K562 (cell line): ENCODE measurements around the gene TLNRD1. TPM values are rescaled to one million over a fixed set of nuclear protein-coding genes. Genes with fewer than 3 reads are reported as not detected.

ENCODE experiments used
- ARNT ChIP-seq, 2 experiments: fragments of 450-650 bp; IDR thresholded peaks; 2 replicates each; pipeline ENCODE4 v1.6.1; 2016; ENCODE audit warnings: mild to moderate bottlenecking in 1 of 2
- BRD4 ChIP-seq: fragments of 200-600 bp; sonication (generic); IDR thresholded peaks from 2 replicates; pipeline ENCODE4 v1.6.1; 2017; ENCODE audit warnings: inconsistent platforms
- CBFA2T3 ChIP-seq: fragments of 450-650 bp; IDR thresholded peaks from 2 replicates; pipeline ENCODE4 v1.6.1; 2017
- CHD4 ChIP-seq: fragments of 200-600 bp; sonication (generic); IDR thresholded peaks from 3 replicates; pipeline ENCODE4 v1.6.1; 2012; ENCODE audit warnings: low read depth, mild to moderate bottlenecking, mixed read lengths, low read length, inconsistent platforms; ENCODE audit not compliant: insufficient read depth, insufficient replicate concordance, poor library complexity, severe bottlenecking
- COPS2 ChIP-seq: fragments of 450-650 bp; conservative IDR thresholded peaks from 2 replicates; pipeline ENCODE4 v1.6.1; 2016; ENCODE audit warnings: mild to moderate bottlenecking, moderate library complexity
- CUX1 ChIP-seq: fragments of 200-800 bp; sonication (Bioruptor generic); IDR thresholded peaks from 2 replicates; pipeline ENCODE4 v1.6.1; 2016; ENCODE audit warnings: missing genetic modification characterization, missing compliant biosample characterization
- ELF1 ChIP-seq: fragments of 200-800 bp; sonication (Bioruptor generic); IDR thresholded peaks from 2 replicates; pipeline ENCODE4 v1.6.1; 2016; ENCODE audit warnings: missing genetic modification characterization, missing compliant biosample characterization
- MED1 ChIP-seq: sonication (generic); formaldehyde crosslinking; IDR thresholded peaks from 2 replicates; pipeline ENCODE4 v1.8.1; 2023; ENCODE audit warnings: missing genetic modification reagents, borderline replicate concordance
- MXD1 ChIP-seq: fragments of 250-450 bp; sonication (Bioruptor Pico); IDR thresholded peaks from 2 replicates; pipeline ENCODE4 v1.8.0; 2021; ENCODE audit warnings: borderline replicate concordance, mild to moderate bottlenecking, moderate library complexity; ENCODE audit not compliant: poor library complexity, severe bottlenecking
- RAD51 ChIP-seq: fragments of 450-650 bp; IDR thresholded peaks from 2 replicates; pipeline ENCODE4 v1.7.1; 2016; ENCODE audit warnings: low read depth, mild to moderate bottlenecking, borderline replicate concordance
- SPI1 ChIP-seq: IDR thresholded peaks from 2 replicates; pipeline ENCODE4 v1.6.1; 2011; ENCODE audit warnings: low read depth, low read length, control low read depth, borderline replicate concordance
- TOE1 ChIP-seq, 2 experiments: fragments of 450-650 bp in 1 of 2; sonication (generic) in 1 of 2; formaldehyde crosslinking in 1 of 2; IDR thresholded peaks; 2 replicates each; pipeline versions ENCODE4 v1.7.1 to v1.8.0; 2016 to 2022; ENCODE audit warnings: borderline replicate concordance in 2 of 2, mild to moderate bottlenecking in 2 of 2, antibody characterized with exemption in 1 of 2, inconsistent platforms in 1 of 2, low read depth in 1 of 2, missing genetic modification reagents in 1 of 2, moderate library complexity in 1 of 2
- USF2 ChIP-seq: sonication (generic); formaldehyde crosslinking; IDR thresholded peaks from 2 replicates; pipeline ENCODE4 v1.5.0; 2020; ENCODE audit warnings: missing genetic modification reagents
- ZFP36 ChIP-seq: fragments of 150-350 bp; IDR thresholded peaks from 2 replicates; pipeline ENCODE4 v1.6.1; 2018; ENCODE audit warnings: low read length, low read depth; ENCODE audit not compliant: partially characterized antibody
- ZNF707 ChIP-seq: fragments of 250-450 bp; sonication (Bioruptor Pico); conservative IDR thresholded peaks from 2 replicates; pipeline ENCODE4 v1.8.0; 2022; ENCODE audit warnings: inconsistent platforms, mild to moderate bottlenecking, moderate library complexity
- polyA plus RNA-seq, 8 experiments: library from polyadenylated mRNA; depleted of rRNA in 4 of 8; stranded (reverse) in 5 of 8; unstranded in 3 of 8; fragments of >200 nt; fragmentation: Nextera tagmentation in 2 of 8; fragmentation: Illumina TruSeq in 1 of 8; extraction: Ambion mirVana in 2 of 8; extraction: Trizol in 1 of 8; gene quantifications; 2 replicates each; pipeline versions ENCODE4 v1.2.1 to v1.2.3, GENCODE V29; 2011 to 2014; ENCODE audit warnings: inconsistent platforms in 1 of 8, missing spikeins in 1 of 8
- total RNA-seq, 7 experiments: library from RNA; depleted of rRNA in 6 of 7; stranded (reverse); fragments of >200 nt in 6 of 7; fragmentation: Illumina TruSeq in 2 of 7; extraction: Trizol in 2 of 7; gene quantifications; 2 replicates each; pipeline versions ENCODE4 v1.2.1 to v1.2.3, GENCODE V29; 2011 to 2021; ENCODE audit warnings: low replicate concordance in 1 of 7
- TF ChIP-seq, protein P1 (sequence below): fragments of 250-450 bp; sonication (Bioruptor Pico); IDR thresholded peaks from 2 replicates; pipeline ENCODE4 v1.8.0; 2021; ENCODE audit warnings: mild to moderate bottlenecking, moderate library complexity

TLNRD1 gene
- total and polyA plus RNA-seq, 9 of the 15 experiments (the other 6 are each of a cell fraction or from before 2014, with no cell fraction given): 1.1 to 33.1 (median 5.7) TPM

GRCh38 chr15:80989518-80990478 lies 10.9 kb upstream of the TLNRD1 start, which contains the start of gene MESD (continued):
- TF ChIP-seq TOE1 (IDR thresholded peaks at IDR 0.05; ENCODE audit: borderline replicate concordance) (no peak), TOE1 (CRISPR knock-in tag; IDR thresholded peaks at IDR 0.05; ENCODE audit: borderline replicate concordance, low read depth) (no peak), MED1 (CRISPR knock-in tag) (no peak), MXD1 (CRISPR knock-in tag) (no peak), COPS2 (no peak), ZFP36 (no peak), ELF1 (tag) (no peak), USF2 (CRISPR knock-in tag) (no peak), SPI1 (no peak), ZNF707 (CRISPR knock-in tag) (no peak), CBFA2T3 (no peak), ARNT (IDR thresholded peaks at IDR 0.05) (peak in 1 of 2 experiments; percentile 86; a peak in 2 of 4 replicates), RAD51 (no peak), BRD4 (no peak), CUX1 (CRISPR knock-in tag) (no peak), CHD4 (no peak)
- TF ChIP-seq, protein P1, sequence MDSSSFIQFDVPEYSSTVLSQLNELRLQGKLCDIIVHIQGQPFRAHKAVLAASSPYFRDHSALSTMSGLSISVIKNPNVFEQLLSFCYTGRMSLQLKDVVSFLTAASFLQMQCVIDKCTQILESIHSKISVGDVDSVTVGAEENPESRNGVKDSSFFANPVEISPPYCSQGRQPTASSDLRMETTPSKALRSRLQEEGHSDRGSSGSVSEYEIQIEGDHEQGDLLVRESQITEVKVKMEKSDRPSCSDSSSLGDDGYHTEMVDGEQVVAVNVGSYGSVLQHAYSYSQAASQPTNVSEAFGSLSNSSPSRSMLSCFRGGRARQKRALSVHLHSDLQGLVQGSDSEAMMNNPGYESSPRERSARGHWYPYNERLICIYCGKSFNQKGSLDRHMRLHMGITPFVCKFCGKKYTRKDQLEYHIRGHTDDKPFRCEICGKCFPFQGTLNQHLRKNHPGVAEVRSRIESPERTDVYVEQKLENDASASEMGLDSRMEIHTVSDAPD (CRISPR knock-in tag): no peak
